Kidney (tissue), 14 donors: ENCODE measurements around the gene SNED1. TPM values are rescaled to one million over a fixed set of nuclear protein-coding genes. Genes with fewer than 3 reads are reported as not detected.

Experiments used
- DNase-seq, 5 donors: peaks; one replicate each; pipeline ENCODE4 v3.0.0-alpha.2; 2013 to 2020
- FAIRE-seq: peaks from 2 replicates; lab custom pipeline; 2012; peaks lifted over from hg19 to GRCh38; lab: Jason Lieb, UNC
- H3K27ac ChIP-seq, 2 donors: one replicate each; pipeline ENCODE4 v1.7.0; 2013; ENCODE audit warnings: low read depth in 2 of 2, low read length in 2 of 2, inconsistent platforms in 1 of 2
- H3K27me3 ChIP-seq: one replicate; pipeline ENCODE4 v1.7.1; 2013; ENCODE audit warnings: low read length, inconsistent platforms; ENCODE audit not compliant: control insufficient read depth, insufficient read depth
- H3K36me3 ChIP-seq, 3 donors: one replicate each; pipeline versions ENCODE4 v1.7.0 to v1.7.1; 2013; ENCODE audit warnings: low read length in 3 of 3, control low read depth in 1 of 3, inconsistent platforms in 1 of 3; ENCODE audit not compliant: insufficient read depth in 3 of 3, control insufficient read depth in 2 of 3
- H3K4me1 ChIP-seq, 3 donors: one replicate each; pipeline versions ENCODE4 v1.7.0 to v1.7.1; 2013; ENCODE audit warnings: low read length in 3 of 3, inconsistent platforms in 1 of 3, low read depth in 1 of 3; ENCODE audit not compliant: control insufficient read depth in 2 of 3, insufficient read depth in 2 of 3
- H3K4me3 ChIP-seq, 3 donors: one replicate each; pipeline versions ENCODE4 v1.7.0 to v1.8.1; 2013; ENCODE audit warnings: low read length in 3 of 3, control low read depth in 1 of 3, inconsistent platforms in 1 of 3
- H3K9ac ChIP-seq, 3 donors: one replicate each; pipeline versions ENCODE4 v1.7.0 to v1.7.1; 2013; ENCODE audit warnings: low read length in 3 of 3, control low read depth in 1 of 3, inconsistent platforms in 1 of 3
- H3K9me3 ChIP-seq, 3 donors: one replicate each; pipeline versions ENCODE4 v1.7.0 to v1.7.1; 2013; ENCODE audit warnings: low read length in 3 of 3, control low read depth in 1 of 3, inconsistent platforms in 1 of 3; ENCODE audit not compliant: control insufficient read depth in 2 of 3, insufficient read depth in 1 of 3
- intact Hi-C: fragments of 100-400 bp; cut with DNase I; formaldehyde crosslinking; loops from one replicate; pipeline ENCODE4 v1.11.1; 2022
- polyA plus RNA-seq: library from polyadenylated mRNA; stranded (reverse); fragments of 350-450 nt; fragmentation: Illumina TruSeq; extraction: RNeasy Lipid Tissue Mini Kit (QIAGEN cat#74804); gene quantifications from one replicate; pipeline ENCODE4 v1.2.3, GENCODE V29; 2014; ENCODE audit warnings: low read depth, low replicate concordance; ENCODE audit not compliant: insufficient read depth
- total RNA-seq: library from RNA; stranded (reverse); fragmentation: NEBNext Ultra II Directional; extraction: Animal tissue kit (Norgen Biotek cat#: 25700); gene quantifications from one replicate; pipeline ENCODE4 v1.2.1, GENCODE V29; 2021
- TF ChIP-seq, protein P1 (sequence below): IDR thresholded peaks from 3 replicates; pipeline ENCODE4 v1.5.1; 2012; ENCODE audit warnings: mild to moderate bottlenecking, moderate library complexity, borderline replicate concordance; ENCODE audit not compliant: insufficient read depth; ENCODE audit errors: extremely low read depth
- donor health status: control.
- donor health status: control.
- donor health status: control.
- donor health status: control.
- donor health status: control.
- donor health status: DM: yes; HTN: yes; CAD: no.
- donor health status: Normal renal cell carcinoma (clear cell type).

The SNED1 gene
- total and polyA plus RNA-seq, 2 donors from 2014 or later = 3.0 to 42.1 TPM

- Histone ChIP-seq H3K9me3 (peaks cover 0 to 2% (median 0%) of the 10 kb centered on the region in 3 donors), H3K36me3 (no peaks in the 10 kb centered on the region), H3K9ac (no peak overlapping the region), H3K4me3 (no peak overlapping the region), H3K27ac (peak overlapping the region; percentile 43 to 60), H3K27me3 (peaks cover 4% of the 10 kb centered on the region), H3K4me1 (peaks cover 7 to 30% (median 8%) of the 10 kb centered on the region in 3 donors)
- intact Hi-C loops = no loop called here
- TF ChIP-seq, protein P1, sequence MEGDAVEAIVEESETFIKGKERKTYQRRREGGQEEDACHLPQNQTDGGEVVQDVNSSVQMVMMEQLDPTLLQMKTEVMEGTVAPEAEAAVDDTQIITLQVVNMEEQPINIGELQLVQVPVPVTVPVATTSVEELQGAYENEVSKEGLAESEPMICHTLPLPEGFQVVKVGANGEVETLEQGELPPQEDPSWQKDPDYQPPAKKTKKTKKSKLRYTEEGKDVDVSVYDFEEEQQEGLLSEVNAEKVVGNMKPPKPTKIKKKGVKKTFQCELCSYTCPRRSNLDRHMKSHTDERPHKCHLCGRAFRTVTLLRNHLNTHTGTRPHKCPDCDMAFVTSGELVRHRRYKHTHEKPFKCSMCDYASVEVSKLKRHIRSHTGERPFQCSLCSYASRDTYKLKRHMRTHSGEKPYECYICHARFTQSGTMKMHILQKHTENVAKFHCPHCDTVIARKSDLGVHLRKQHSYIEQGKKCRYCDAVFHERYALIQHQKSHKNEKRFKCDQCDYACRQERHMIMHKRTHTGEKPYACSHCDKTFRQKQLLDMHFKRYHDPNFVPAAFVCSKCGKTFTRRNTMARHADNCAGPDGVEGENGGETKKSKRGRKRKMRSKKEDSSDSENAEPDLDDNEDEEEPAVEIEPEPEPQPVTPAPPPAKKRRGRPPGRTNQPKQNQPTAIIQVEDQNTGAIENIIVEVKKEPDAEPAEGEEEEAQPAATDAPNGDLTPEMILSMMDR = no peak
- FAIRE-seq (no peak), DNase-seq (peak; percentile 85 to 95 (median 89))
Measured at GRCh38 chr2:240962300-240963064, 35.9 kb upstream of the SNED1 start.

- H3K4me1 ChIP-seq = peaks cover 7 to 30% (median 8%) of the 10 kb centered on the region in 3 donors
- no peak overlapping the region for H3K4me3 ChIP-seq
- peaks cover 4% of the 10 kb centered on the region for H3K27me3 ChIP-seq
- H3K27ac ChIP-seq = peak overlapping the region in 1 of 2 donors; percentile 60
- TF ChIP-seq, protein P1 = no peak
- peaks cover 0 to 2% (median 0%) of the 10 kb centered on the region in 3 donors for H3K9me3 ChIP-seq
- no peaks in the 10 kb centered on the region for H3K36me3 ChIP-seq
- DNase-seq (peak in 3 of 5 donors; percentile 7 to 82 (median 48)), FAIRE-seq (no peak)
- intact Hi-C loops = no loop called here
- H3K9ac ChIP-seq = no peak overlapping the region
Measured at GRCh38 chr2:240963065-240963867, 35.2 kb upstream of the SNED1 start.

GRCh38 chr2:240963868-240964703 is 34.3 kb upstream of the SNED1 start:
- Histone ChIP-seq H3K27ac (no peak overlapping the region), H3K27me3 (peaks cover 4% of the 10 kb centered on the region), H3K4me1 (peaks cover 7 to 30% (median 8%) of the 10 kb centered on the region in 3 donors), H3K9ac (no peak overlapping the region), H3K4me3 (no peak overlapping the region), H3K9me3 (peaks cover 0 to 2% (median 0%) of the 10 kb centered on the region in 3 donors), H3K36me3 (no peaks in the 10 kb centered on the region)
- TF ChIP-seq, protein P1 = no peak
- FAIRE-seq (no peak), DNase-seq (peak in 3 of 5 donors; percentile 8 to 80 (median 43))
- intact Hi-C loops = no loop called here
